SW480 (cell line): ENCODE data around the gene GNG13.
"Not testable (repeated sequence)": the region's sequence is repeated elsewhere in the genome, so short reads cannot be mapped to it uniquely, and the experiment has no call there.

Experiments used
- DNase-seq: peaks from one replicate; pipeline ENCODE4 v3.0.0-alpha.2; 2016; ENCODE audit warnings: low spot score

The GNG13 gene

GRCh38 chr16:776824-777223 is 23.7 kb downstream of the GNG13 start:
- no peak for DNase-seq

- not testable (repeated sequence) for DNase-seq
Measured at GRCh38 chr16:776298-776697, 24.2 kb downstream of the GNG13 start.

- DNase-seq, result no peak
Measured at GRCh38 chr16:775236-775796, 25.2 kb downstream of the GNG13 start.

- DNase-seq, result no peak
Measured at GRCh38 chr16:774086-775001, 26.2 kb downstream of the GNG13 start.

GRCh38 chr16:772959-773358 is 27.6 kb downstream of the GNG13 start:
- DNase-seq, result no peak

GRCh38 chr16:770411-770810 is 30.1 kb downstream of the GNG13 start:
- DNase-seq, result no peak

GRCh38 chr16:769934-770333 is 30.6 kb downstream of the GNG13 start:
- DNase-seq, result no peak

- DNase-seq, result no peak
Measured at GRCh38 chr16:769184-769784, 31.2 kb downstream of the GNG13 start.

GRCh38 chr16:768428-768827 is 32.1 kb downstream of the GNG13 start:
- DNase-seq, result no peak

GRCh38 chr16:767743-768235 is 32.7 kb downstream of the GNG13 start:
- no peak for DNase-seq

- no peak for DNase-seq
Measured at GRCh38 chr16:766820-767640, 33.5 kb downstream of the GNG13 start.

- no peak for DNase-seq
Measured at GRCh38 chr16:766008-766819, 34.3 kb downstream of the GNG13 start.

- no peak for DNase-seq
Measured at GRCh38 chr16:765488-765865, 35.1 kb downstream of the GNG13 start.

GRCh38 chr16:764848-765487 is 35.6 kb downstream of the GNG13 start:
- no peak for DNase-seq

- DNase-seq, result no peak
Measured at GRCh38 chr16:764184-764750, 36.3 kb downstream of the GNG13 start.

- no peak for DNase-seq
Measured at GRCh38 chr16:763369-764183, 37.0 kb downstream of the GNG13 start.

- DNase-seq, result no peak
Measured at GRCh38 chr16:762595-763268, 37.8 kb downstream of the GNG13 start.

- no peak for DNase-seq
Measured at GRCh38 chr16:761625-762513, 38.7 kb downstream of the GNG13 start.
